Right renal cortex interstitium (tissue), 3 donors: ENCODE data around the gene RHOG. TPM values are rescaled to one million over a fixed set of nuclear protein-coding genes. Genes with fewer than 3 reads are reported as not detected.
"Not testable (repeated sequence)": the region's sequence is repeated elsewhere in the genome, so short reads cannot be mapped to it uniquely, and the experiment has no call there.

Experiments used
- DNase-seq, 3 donors: peaks; one replicate each; pipeline ENCODE4 v3.0.0-alpha.2; 2013; ENCODE audit warnings: low read depth in 3 of 3, low spot score in 2 of 3
- polyA plus RNA-seq, 3 donors: library from polyadenylated mRNA; unstranded; fragments of 120-200 nt; gene quantifications; one replicate each; pipeline ENCODE4 v1.2.1, GENCODE V29; 2013; ENCODE audit not compliant: insufficient read length in 3 of 3

Gene RHOG
- polyA plus RNA-seq, 3 donors: 21.4 to 26.6 (median 22.4) TPM

- no peak for DNase-seq
Measured at GRCh38 chr11:3834664-3835461, 5.9 kb downstream of the RHOG start.

GRCh38 chr11:3834349-3834663, 6.5 kb downstream of the RHOG start:
- no peak for DNase-seq

- DNase-seq: no peak
Measured at GRCh38 chr11:3833449-3833848, 7.3 kb downstream of the RHOG start.

GRCh38 chr11:3832816-3833215, 7.9 kb downstream of the RHOG start:
- DNase-seq: no peak

GRCh38 chr11:3831378-3832239, 9.2 kb downstream of the RHOG start:
- no peak for DNase-seq

GRCh38 chr11:3830730-3831129, 10.0 kb downstream of the RHOG start:
- no peak for DNase-seq

GRCh38 chr11:3830088-3830487, 10.7 kb downstream of the RHOG start:
- DNase-seq: no peak

GRCh38 chr11:3827434-3828186, 13.1 kb downstream of the RHOG start:
- DNase-seq: no peak

GRCh38 chr11:3826721-3827120, 14.0 kb downstream of the RHOG start:
- no peak for DNase-seq

GRCh38 chr11:3825473-3826154, 15.1 kb downstream of the RHOG start:
- DNase-seq: no peak

- no peak for DNase-seq
Measured at GRCh38 chr11:3824714-3825472, 15.9 kb downstream of the RHOG start.

- DNase-seq: no peak
Measured at GRCh38 chr11:3823762-3824506, 16.8 kb downstream of the RHOG start.

GRCh38 chr11:3823303-3823702, 17.5 kb downstream of the RHOG start:
- DNase-seq: no peak

GRCh38 chr11:3822312-3822711, 18.4 kb downstream of the RHOG start:
- DNase-seq: no peak

GRCh38 chr11:3820971-3821370, 19.8 kb downstream of the RHOG start:
- no peak for DNase-seq

- DNase-seq: no peak
Measured at GRCh38 chr11:3817181-3817800, 23.5 kb downstream of the RHOG start.

GRCh38 chr11:3816673-3817072, 24.1 kb downstream of the RHOG start:
- no peak for DNase-seq

GRCh38 chr11:3815845-3816244, 24.9 kb downstream of the RHOG start:
- no peak for DNase-seq

GRCh38 chr11:3814832-3815231, 25.9 kb downstream of the RHOG start:
- not testable (repeated sequence) for DNase-seq
